IPS-15b (cell line): ENCODE results near the gene ABCA2.

Experiments used
- H3K27me3 ChIP-seq: one replicate; pipeline ENCODE4 v1.6.1; 2013; ENCODE audit warnings: low read length; ENCODE audit not compliant: control insufficient read depth, insufficient read depth
- H3K36me3 ChIP-seq: one replicate; pipeline ENCODE4 v1.6.1; 2013; ENCODE audit warnings: low read length; ENCODE audit not compliant: control insufficient read depth, insufficient read depth
- H3K4me1 ChIP-seq: one replicate; pipeline ENCODE4 v1.6.1; 2013; ENCODE audit warnings: mild to moderate bottlenecking, low read length; ENCODE audit not compliant: control insufficient read depth, insufficient read depth
- H3K4me3 ChIP-seq: one replicate; pipeline ENCODE4 v1.5.1; 2013; ENCODE audit warnings: low read depth, low read length
- H3K9ac ChIP-seq: one replicate; pipeline ENCODE4 v1.6.1; 2013; ENCODE audit warnings: low read depth, mild to moderate bottlenecking, low read length
- H3K9me3 ChIP-seq: one replicate; pipeline ENCODE4 v1.6.1; 2013; ENCODE audit warnings: mild to moderate bottlenecking, low read length; ENCODE audit not compliant: control insufficient read depth, insufficient read depth

The ABCA2 gene

GRCh38 chr9:137021568-137021978 lies 6.5 kb downstream of the ABCA2 start:
- Histone ChIP-seq H3K9me3 (no peaks in the 10 kb centered on the region), H3K4me3 (no peak overlapping the region), H3K36me3 (no peaks in the 10 kb centered on the region), H3K4me1 (no peaks in the 10 kb centered on the region), H3K9ac (no peak overlapping the region), H3K27me3 (peaks cover 5% of the 10 kb centered on the region)

DNA sequence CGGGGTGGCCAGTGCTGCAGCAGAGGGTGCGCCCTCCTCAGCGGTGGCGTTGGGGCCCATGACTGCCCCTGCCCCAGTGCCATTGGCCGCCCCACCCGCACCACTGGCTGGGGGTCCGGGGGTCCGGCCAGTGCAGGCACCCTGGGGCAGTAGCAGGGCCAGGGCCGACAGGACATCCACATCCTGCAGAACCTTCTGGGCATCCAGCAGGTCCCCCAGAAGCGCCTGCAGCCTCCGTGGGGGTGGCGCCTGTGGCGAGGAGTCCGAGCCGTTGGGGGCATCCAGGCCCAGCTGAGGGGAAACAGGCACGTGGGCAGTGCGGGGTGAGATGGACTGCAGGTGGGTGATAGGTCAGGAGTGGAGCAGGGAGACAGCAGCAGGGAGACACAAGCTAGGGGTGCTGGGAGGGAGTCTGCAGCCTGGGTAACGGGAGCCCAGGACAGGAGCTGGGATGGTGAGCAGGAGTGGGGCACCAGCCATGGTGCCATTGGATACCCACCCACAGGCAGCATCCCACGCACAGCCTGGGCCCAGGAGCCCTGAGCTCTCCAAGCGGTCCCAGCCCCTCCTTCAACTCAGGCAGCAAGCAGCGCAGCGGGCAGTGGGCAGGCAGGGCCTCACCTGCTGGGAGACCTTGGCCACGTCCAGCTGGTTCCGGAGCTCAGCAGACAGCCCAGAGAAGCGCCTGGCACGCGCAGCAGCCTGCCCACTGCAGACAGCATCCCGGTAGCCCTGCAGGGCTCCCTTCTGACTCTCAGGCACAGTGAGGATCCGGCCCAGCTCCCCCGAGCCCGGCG lies 7.1 kb downstream of the ABCA2 start:
- H3K9me3 ChIP-seq = no peaks in the 10 kb centered on the region
- H3K9ac ChIP-seq = no peak overlapping the region
- no peaks in the 10 kb centered on the region for H3K4me1 ChIP-seq
- no peak overlapping the region for H3K4me3 ChIP-seq
- H3K27me3 ChIP-seq = peaks cover 1% of the 10 kb centered on the region
- H3K36me3 ChIP-seq = no peaks in the 10 kb centered on the region

- Histone ChIP-seq H3K27me3 (no peaks in the 10 kb centered on the region), H3K36me3 (no peaks in the 10 kb centered on the region), H3K4me1 (no peaks in the 10 kb centered on the region), H3K9me3 (no peaks in the 10 kb centered on the region), H3K4me3 (no peak overlapping the region), H3K9ac (no peak overlapping the region)
Observed at GRCh38 chr9:137019891-137020683, 8.0 kb downstream of the ABCA2 start.

- no peak overlapping the region for H3K4me3 ChIP-seq
- no peaks in the 10 kb centered on the region for H3K27me3 ChIP-seq
- no peaks in the 10 kb centered on the region for H3K9me3 ChIP-seq
- H3K36me3 ChIP-seq = no peaks in the 10 kb centered on the region
- H3K4me1 ChIP-seq = no peaks in the 10 kb centered on the region
- no peak overlapping the region for H3K9ac ChIP-seq
Observed at GRCh38 chr9:137018761-137019559, 9.1 kb downstream of the ABCA2 start.

- Histone ChIP-seq H3K36me3 (no peaks in the 10 kb centered on the region), H3K9ac (no peak overlapping the region), H3K27me3 (no peaks in the 10 kb centered on the region), H3K9me3 (no peaks in the 10 kb centered on the region), H3K4me3 (no peak overlapping the region), H3K4me1 (no peaks in the 10 kb centered on the region)
Observed at GRCh38 chr9:137017791-137018497, 10.1 kb downstream of the ABCA2 start.

DNA sequence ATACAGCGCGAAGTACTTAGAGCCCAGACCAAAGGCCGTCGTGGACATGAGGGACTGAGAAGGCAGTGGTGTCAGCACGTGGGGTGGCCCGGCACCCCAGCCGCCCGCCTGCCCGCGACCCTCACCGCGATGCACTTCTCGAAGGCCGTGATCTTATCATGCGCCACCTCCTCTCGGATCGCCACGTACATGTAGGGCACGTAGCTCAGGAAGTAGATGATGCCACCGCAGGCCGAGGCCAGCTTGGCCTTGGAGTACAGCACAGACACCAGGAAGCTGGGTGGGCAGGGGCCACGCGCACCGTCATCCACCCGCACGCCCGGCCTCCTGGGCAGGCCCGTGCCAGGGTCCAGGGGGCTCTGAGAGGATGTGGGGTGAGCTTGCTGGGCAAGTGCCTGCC lies 11.0 kb downstream of the ABCA2 start:
- H3K4me1 ChIP-seq = no peaks in the 10 kb centered on the region
- H3K9ac ChIP-seq = no peak overlapping the region
- no peaks in the 10 kb centered on the region for H3K27me3 ChIP-seq
- no peaks in the 10 kb centered on the region for H3K9me3 ChIP-seq
- no peak overlapping the region for H3K4me3 ChIP-seq
- no peaks in the 10 kb centered on the region for H3K36me3 ChIP-seq

DNA sequence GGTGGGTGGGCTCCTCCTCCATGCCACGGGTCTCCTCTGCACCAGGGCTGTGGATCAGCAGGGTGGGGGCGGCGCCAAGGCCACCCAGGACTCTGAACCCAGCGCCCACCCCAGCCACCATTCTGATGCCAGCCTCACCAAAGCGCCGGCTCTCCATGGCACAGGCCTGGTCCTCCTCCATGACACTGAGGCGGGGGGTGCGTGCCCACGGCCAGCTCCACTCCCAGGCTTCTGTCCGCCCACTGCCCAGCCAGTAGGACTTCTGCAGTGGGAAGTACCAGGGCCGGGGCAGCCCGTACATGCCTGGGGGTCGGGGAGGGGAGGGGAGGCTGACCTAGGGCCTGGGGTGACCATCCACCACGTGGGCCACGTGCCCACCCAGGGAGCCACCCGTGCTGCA lies 11.6 kb downstream of the ABCA2 start:
- no peak overlapping the region for H3K4me3 ChIP-seq
- H3K4me1 ChIP-seq = no peaks in the 10 kb centered on the region
- H3K9ac ChIP-seq = no peak overlapping the region
- peaks cover 3% of the 10 kb centered on the region for H3K36me3 ChIP-seq
- H3K9me3 ChIP-seq = no peaks in the 10 kb centered on the region
- H3K27me3 ChIP-seq = no peaks in the 10 kb centered on the region

GRCh38 chr9:137015976-137016375 lies 12.1 kb downstream of the ABCA2 start:
- H3K9ac ChIP-seq = no peak overlapping the region
- peaks cover 3% of the 10 kb centered on the region for H3K36me3 ChIP-seq
- H3K4me3 ChIP-seq = no peak overlapping the region
- no peaks in the 10 kb centered on the region for H3K9me3 ChIP-seq
- H3K27me3 ChIP-seq = no peaks in the 10 kb centered on the region
- H3K4me1 ChIP-seq = no peaks in the 10 kb centered on the region

GRCh38 chr9:137015540-137015930 lies 12.5 kb downstream of the ABCA2 start:
- no peak overlapping the region for H3K4me3 ChIP-seq
- no peaks in the 10 kb centered on the region for H3K4me1 ChIP-seq
- H3K9me3 ChIP-seq = no peaks in the 10 kb centered on the region
- H3K9ac ChIP-seq = no peak overlapping the region
- peaks cover 3% of the 10 kb centered on the region for H3K36me3 ChIP-seq
- H3K27me3 ChIP-seq = no peaks in the 10 kb centered on the region

DNA sequence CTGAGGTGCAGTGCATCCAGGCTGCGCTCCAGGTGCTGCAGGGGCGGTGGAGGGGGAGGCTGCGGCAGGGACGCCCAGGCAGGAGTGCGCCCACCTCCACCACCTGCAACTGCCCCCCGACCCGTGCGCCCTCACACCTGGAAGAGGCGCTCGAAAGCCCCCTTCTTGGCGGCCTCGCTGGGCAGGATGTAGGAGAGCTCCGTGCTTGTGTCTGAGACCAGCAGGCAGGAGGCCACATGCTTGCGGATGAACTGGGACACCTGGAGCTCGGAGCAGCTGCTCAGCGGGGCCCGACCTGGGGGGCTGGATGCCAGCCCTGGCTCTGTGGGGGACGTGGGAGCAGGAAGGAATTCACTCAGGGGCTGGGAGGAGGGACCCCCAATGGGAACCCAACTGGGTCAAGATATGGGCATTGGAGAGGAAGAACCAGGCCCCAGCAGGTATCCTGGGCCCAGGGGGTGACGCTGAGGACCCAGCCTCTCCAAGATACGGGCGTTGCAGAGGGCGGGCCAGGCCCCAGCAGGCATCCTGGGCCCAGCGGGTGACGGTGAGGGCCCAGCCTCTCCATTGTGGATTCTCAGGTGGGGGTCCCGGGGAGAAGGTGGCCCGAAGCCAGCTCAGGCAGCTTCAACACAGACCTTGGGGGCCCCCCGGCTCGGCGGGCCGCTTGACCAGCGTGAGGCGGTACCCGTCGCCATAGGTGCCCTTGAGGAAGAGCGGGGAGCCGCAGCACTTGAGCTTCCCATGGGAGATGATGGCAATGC lies 13.1 kb downstream of the ABCA2 start:
- Histone ChIP-seq H3K27me3 (no peaks in the 10 kb centered on the region), H3K9me3 (no peaks in the 10 kb centered on the region), H3K4me1 (no peaks in the 10 kb centered on the region), H3K9ac (no peak overlapping the region), H3K36me3 (peaks cover 3% of the 10 kb centered on the region), H3K4me3 (no peak overlapping the region)

DNA sequence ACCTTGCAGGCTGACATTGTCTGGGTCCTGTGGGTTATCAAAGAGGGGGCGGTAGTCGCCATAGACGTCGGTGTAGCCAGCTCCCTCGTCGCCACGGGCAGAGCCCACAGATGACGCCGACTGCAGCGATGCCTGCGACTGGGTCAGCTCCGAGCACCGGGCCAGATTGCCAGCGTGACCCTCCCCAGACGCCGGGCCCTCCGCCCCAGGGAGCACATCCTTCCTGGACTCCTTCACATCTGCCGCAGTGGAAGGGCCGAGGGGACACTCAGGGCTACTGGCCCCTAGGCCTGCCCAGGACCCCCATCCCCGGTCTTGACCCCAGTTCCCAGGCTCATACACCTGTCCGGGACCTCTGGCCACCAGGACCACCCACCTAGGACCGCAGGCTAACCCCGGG lies 13.9 kb downstream of the ABCA2 start:
- Histone ChIP-seq H3K4me3 (no peak overlapping the region), H3K36me3 (peaks cover 3% of the 10 kb centered on the region), H3K9me3 (no peaks in the 10 kb centered on the region), H3K9ac (no peak overlapping the region), H3K27me3 (no peaks in the 10 kb centered on the region), H3K4me1 (no peaks in the 10 kb centered on the region)
